Heart left ventricle (tissue), 16 donors: ENCODE measurements around the gene CDK10. TPM values are rescaled to one million over a fixed set of nuclear protein-coding genes. Genes with fewer than 3 reads are reported as not detected.
"Not testable (repeated sequence)": the region's sequence is repeated elsewhere in the genome, so short reads cannot be mapped to it uniquely, and the experiment has no call there.

Source experiments
- ATAC-seq, 4 donors: fragments of 200-7000 bp; cut with Tn5 transposase; one replicate each; pipeline ENCODE4 v1.9.1; 2020 to 2022; ENCODE audit warnings: moderate library complexity in 4 of 4, mild to moderate bottlenecking in 3 of 4, moderate number of reproducible peaks in 1 of 4
- DNase-seq, 5 donors: peaks; one replicate each; pipeline ENCODE4 v3.0.0-alpha.2; 2020
- H3K27ac ChIP-seq, 12 donors: fragments of 200-600 bp; sonication (generic) in 4 of 12; one replicate each; pipeline versions ENCODE4 v1.5.0 to v1.8.0; 2016 to 2022; ENCODE audit warnings: mild to moderate bottlenecking in 2 of 12
- H3K27me3 ChIP-seq, 9 donors: fragments of 200-600 bp; sonication (generic) in 2 of 9; one replicate each; pipeline versions ENCODE4 v1.5.1 to v1.8.0; 2016 to 2022; ENCODE audit warnings: mild to moderate bottlenecking in 3 of 9
- H3K36me3 ChIP-seq, 9 donors: fragments of 200-600 bp; sonication (generic) in 2 of 9; one replicate each; pipeline versions ENCODE4 v1.5.0 to v1.8.0; 2018 to 2022; ENCODE audit warnings: mild to moderate bottlenecking in 2 of 9
- H3K4me1 ChIP-seq, 12 donors: fragments of 200-600 bp; sonication (generic) in 4 of 12; one replicate each; pipeline versions ENCODE4 v1.5.0 to v1.8.0; 2016 to 2022; ENCODE audit warnings: mild to moderate bottlenecking in 3 of 12
- H3K4me3 ChIP-seq, 12 donors: fragments of 200-600 bp; sonication (generic) in 4 of 12; one replicate each; pipeline versions ENCODE4 v1.5.0 to v1.8.0; 2017 to 2022; ENCODE audit warnings: mild to moderate bottlenecking in 9 of 12, moderate library complexity in 4 of 12
- H3K9me3 ChIP-seq, 12 donors: fragments of 200-600 bp; sonication (generic) in 4 of 12; one replicate each; pipeline versions ENCODE4 v1.5.0 to v1.8.0; 2016 to 2022; ENCODE audit warnings: mild to moderate bottlenecking in 1 of 12
- POLR2A ChIP-seq, 2 donors: fragments of 450-650 bp; IDR thresholded peaks; one replicate each; pipeline ENCODE4 v1.6.1; 2017; ENCODE audit warnings: antibody characterized with exemption in 2 of 2, mild to moderate bottlenecking in 2 of 2, moderate library complexity in 2 of 2
- WGBS, 4 donors: extraction: QIAGEN DNeasy Blood & Tissue Kit in 2 of 4; methylation state at CpG; one replicate each; pipeline versions ENCODE4 v1.1.5 to v1.1.7; 2013 to 2018; 5-methylcytosine and 5-hydroxymethylcytosine counted together
- intact Hi-C, 10 donors: fragments of 100-400 bp; cut with DNase I; formaldehyde crosslinking; loops; one replicate each; pipeline versions ENCODE4 v1.11.1 to v1.14.2; 2022
- polyA plus RNA-seq, 2 donors: library from polyadenylated mRNA; stranded (reverse); fragments of 200-250 nt; gene quantifications; one replicate each; pipeline ENCODE4 v1.2.3, GENCODE V29; 2013
- total RNA-seq, 9 donors: library from RNA; depleted of rRNA in 2 of 9; stranded (reverse); fragments of >200 nt in 2 of 9; fragmentation: NEBNext Ultra II Directional in 3 of 9; extraction: Animal tissue kit (Norgen Biotek cat#: 25700) in 3 of 9; gene quantifications; one replicate each; pipeline versions ENCODE4 v1.1.0 to v1.2.4, GENCODE V29; 2016 to 2023
- TF ChIP-seq, protein P1 (sequence below), 12 donors: fragments of 200-600 bp; sonication (generic) in 4 of 12; IDR thresholded peaks; one replicate each; pipeline versions ENCODE4 v1.5.0 to v1.8.0; 2018 to 2022; ENCODE audit warnings: antibody characterized with exemption in 12 of 12, mild to moderate bottlenecking in 5 of 12
- donor health status: ischemic (EF 13 %, LVEDD 7.1; RV severe dilation, severe dysfunction).
- donor health status: healthy with polysubstance abuse.
- donor health status: DM: no; HTN: yes; CAD: no.
- donor health status: DM: no; HTN: no; CAD: no.
- donor health status: ischemic (EF 25% LVEDD 6.9; RV normal size, moderate dysfunction).
- donor health status: ischemic (EF 25% LVEDD 5.7; RV mildly dilated, moderate dysfunction).
- donor health status: healthy.
- donor health status: DM: yes; HTN: yes; CAD: no.
- donor health status: ischemic (EF 35%, LVEDD 5.7; RV mildly dilated, moderate dysfunction).
- donor health status: nonischemic (EF 11% LVEDD 7.7; RV severe dilation, severe dysfunction).
- donor health status: DM: yes; HTN: yes; CAD: no.
- donor health status: PGD.
- donor health status: ischemic (EF 29% LVEDD 5.4; RV normal size, mild dysfunction).
- donor health status: nonischemic (EF 23%, LVEDD 6.1; RV moderate dilation, normal function).

The CDK10 gene
- total and polyA plus RNA-seq, 11 donors = 16.1 to 31.4 (median 21.5) TPM

DNA sequence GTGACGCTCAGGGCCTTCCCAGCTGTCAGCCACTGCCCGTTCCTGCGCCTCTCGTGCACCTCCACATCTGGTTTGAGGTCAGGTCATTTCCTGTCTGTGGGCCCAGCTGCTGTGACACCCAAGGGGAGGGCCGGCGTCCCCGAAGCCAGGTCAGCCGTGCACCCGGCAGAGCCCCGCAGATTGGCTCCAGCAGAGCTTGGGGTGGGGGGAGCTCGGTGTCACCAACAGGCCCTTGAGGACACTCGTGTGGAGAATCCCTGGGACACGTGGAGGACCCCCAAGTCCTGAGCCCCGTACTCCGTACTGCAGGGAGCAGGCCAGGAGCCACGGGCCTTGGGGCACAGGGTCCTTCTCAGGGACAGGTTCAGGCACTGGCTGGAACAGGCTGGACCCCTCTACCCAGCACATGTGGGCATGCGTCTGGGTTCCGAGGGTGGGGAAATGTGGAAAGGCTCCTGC is 10.2 kb downstream of the CDK10 start:
- DNase-seq = no peak
- WGBS, 4 donors = 75 to 83% (median 78%) methylated on average over 7 to 18 of the region's 18 CpGs
- intact Hi-C loops = no loop called here
- Histone ChIP-seq H3K4me1 (peaks cover 6 to 26% (median 17%) of the 10 kb centered on the region in 12 donors), H3K27ac (no peak overlapping the region), H3K4me3 (no peak overlapping the region), H3K36me3 (peaks cover 0 to 51% (median 31%) of the 10 kb centered on the region in 9 donors), H3K27me3 (no peaks in the 10 kb centered on the region), H3K9me3 (no peaks in the 10 kb centered on the region)
- no peak for TF ChIP-seq POLR2A (IDR thresholded peaks at IDR 0.05)
- TF ChIP-seq, protein P1, sequence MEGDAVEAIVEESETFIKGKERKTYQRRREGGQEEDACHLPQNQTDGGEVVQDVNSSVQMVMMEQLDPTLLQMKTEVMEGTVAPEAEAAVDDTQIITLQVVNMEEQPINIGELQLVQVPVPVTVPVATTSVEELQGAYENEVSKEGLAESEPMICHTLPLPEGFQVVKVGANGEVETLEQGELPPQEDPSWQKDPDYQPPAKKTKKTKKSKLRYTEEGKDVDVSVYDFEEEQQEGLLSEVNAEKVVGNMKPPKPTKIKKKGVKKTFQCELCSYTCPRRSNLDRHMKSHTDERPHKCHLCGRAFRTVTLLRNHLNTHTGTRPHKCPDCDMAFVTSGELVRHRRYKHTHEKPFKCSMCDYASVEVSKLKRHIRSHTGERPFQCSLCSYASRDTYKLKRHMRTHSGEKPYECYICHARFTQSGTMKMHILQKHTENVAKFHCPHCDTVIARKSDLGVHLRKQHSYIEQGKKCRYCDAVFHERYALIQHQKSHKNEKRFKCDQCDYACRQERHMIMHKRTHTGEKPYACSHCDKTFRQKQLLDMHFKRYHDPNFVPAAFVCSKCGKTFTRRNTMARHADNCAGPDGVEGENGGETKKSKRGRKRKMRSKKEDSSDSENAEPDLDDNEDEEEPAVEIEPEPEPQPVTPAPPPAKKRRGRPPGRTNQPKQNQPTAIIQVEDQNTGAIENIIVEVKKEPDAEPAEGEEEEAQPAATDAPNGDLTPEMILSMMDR (IDR thresholded peaks at IDR 0.05) = no peak
- no peak for ATAC-seq

DNA sequence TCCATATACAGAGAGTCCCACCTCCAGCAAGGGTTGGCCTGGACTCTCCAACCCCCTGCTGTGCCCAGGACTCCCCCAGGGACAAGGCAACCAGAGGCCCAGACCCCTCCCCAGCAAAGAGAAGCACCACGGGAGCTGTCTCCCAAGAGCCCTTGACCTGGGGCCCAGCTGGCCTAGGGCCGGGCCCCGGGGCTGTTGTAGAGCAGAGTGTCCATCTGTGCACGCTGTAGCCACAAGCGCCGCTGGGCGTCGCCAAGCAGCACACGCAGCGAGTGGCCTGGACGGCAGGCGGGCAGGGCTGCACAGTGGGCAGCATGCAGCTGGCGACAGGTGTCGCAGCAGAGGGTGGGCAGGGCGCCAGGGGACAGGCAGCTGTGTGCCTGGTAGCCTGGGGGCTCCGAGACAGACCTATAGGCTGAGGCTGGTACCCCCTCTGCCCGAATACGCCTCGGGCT is 10.7 kb downstream of the CDK10 start:
- Histone ChIP-seq H3K27ac (no peak overlapping the region), H3K27me3 (no peaks in the 10 kb centered on the region), H3K36me3 (peaks cover 0 to 46% (median 26%) of the 10 kb centered on the region in 9 donors), H3K9me3 (no peaks in the 10 kb centered on the region), H3K4me1 (peaks cover 6 to 26% (median 21%) of the 10 kb centered on the region in 12 donors), H3K4me3 (no peak overlapping the region)
- ATAC-seq (no peak), DNase-seq (peak in 1 of 5 donors; percentile 32)
- intact Hi-C loops = no loop called here
- TF ChIP-seq POLR2A (IDR thresholded peaks at IDR 0.05) = no peak
- TF ChIP-seq, protein P1 (IDR thresholded peaks at IDR 0.05) = no peak
- 93 to 100% (median 94%) methylated on average over 1 to 19 of the region's 19 CpGs for WGBS, 4 donors

DNA sequence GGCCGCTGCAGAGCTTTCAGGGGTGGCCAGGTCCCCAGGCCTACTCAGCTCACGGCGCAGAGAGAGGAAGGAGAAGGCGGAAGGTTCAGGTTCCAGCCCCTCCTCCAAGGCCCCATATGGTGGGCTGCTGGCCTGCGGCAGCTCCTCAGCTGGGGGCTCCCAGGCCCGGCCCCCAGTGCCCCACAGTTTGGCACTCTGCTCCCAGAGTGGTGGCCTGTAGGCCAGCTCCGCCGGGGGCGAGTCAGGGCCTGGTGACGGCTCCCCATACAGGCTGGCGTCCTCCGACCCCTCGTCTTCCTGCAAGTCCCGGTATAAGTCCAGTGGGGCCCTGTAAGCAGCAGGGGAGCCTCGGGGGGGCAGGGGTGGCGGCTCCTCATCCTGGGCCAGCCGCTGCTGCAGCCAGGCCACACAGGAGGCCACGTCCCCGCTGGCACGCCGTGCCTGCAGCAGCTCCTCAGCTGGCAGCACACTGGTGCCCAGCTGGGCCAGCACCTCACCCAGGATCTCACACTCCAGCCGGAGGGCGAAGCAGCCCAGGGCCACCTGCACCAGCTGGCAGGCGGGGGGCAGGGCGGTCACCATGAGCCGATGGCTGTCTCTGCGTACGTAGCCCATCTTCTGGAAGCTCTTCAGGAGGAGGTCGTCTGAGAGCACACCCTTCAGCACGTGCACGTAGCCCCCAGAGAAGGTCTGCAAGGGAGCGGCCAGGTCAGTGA is 11.3 kb downstream of the CDK10 start:
- TF ChIP-seq, protein P1 (IDR thresholded peaks at IDR 0.05) = no peak
- no peak for TF ChIP-seq POLR2A (IDR thresholded peaks at IDR 0.05)
- DNase-seq (peak in 1 of 5 donors; percentile 29), ATAC-seq (no peak)
- WGBS, 4 donors = 84 to 92% (median 87%) methylated on average over 8 to 32 of the region's 32 CpGs
- intact Hi-C loops = no loop called here
- no peak overlapping the region for H3K4me3 ChIP-seq
- no peak overlapping the region for H3K27ac ChIP-seq
- H3K4me1 ChIP-seq = peaks cover 6 to 27% (median 21%) of the 10 kb centered on the region in 12 donors
- H3K9me3 ChIP-seq = no peaks in the 10 kb centered on the region
- H3K27me3 ChIP-seq = no peaks in the 10 kb centered on the region
- H3K36me3 ChIP-seq = peaks cover 0 to 42% (median 21%) of the 10 kb centered on the region in 9 donors

DNA sequence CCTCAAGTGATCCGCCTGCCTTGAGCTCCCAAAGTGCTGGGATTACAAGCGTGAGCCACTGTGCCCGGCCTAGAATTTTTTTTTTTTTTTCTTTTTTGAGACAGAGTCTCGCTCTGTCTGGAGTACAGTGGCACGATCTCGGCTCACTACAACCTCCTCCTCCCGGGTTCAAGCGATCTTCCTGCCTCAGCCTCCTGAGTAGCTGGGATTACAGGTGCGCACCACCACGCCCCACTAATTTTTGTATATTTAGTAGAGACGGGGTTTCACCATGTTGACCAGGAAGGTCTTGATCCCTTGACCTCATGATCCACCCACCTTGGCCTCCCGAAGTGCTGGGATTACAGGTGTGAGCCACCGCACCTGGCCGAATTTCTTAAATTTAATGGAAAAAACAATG is 12.2 kb downstream of the CDK10 start:
- H3K9me3 ChIP-seq, H3K27me3 ChIP-seq, H3K4me3 ChIP-seq, DNase-seq, H3K27ac ChIP-seq, ATAC-seq, intact Hi-C loops: not testable (repeated sequence)
- H3K36me3 ChIP-seq = peaks cover 0 to 34% (median 11%) of the 10 kb centered on the region in 9 donors
- H3K4me1 ChIP-seq = peaks cover 6 to 27% (median 21%) of the 10 kb centered on the region in 12 donors
- 95 to 98% (median 96%) methylated on average over 14 of the region's 14 CpGs for WGBS, 4 donors

DNA sequence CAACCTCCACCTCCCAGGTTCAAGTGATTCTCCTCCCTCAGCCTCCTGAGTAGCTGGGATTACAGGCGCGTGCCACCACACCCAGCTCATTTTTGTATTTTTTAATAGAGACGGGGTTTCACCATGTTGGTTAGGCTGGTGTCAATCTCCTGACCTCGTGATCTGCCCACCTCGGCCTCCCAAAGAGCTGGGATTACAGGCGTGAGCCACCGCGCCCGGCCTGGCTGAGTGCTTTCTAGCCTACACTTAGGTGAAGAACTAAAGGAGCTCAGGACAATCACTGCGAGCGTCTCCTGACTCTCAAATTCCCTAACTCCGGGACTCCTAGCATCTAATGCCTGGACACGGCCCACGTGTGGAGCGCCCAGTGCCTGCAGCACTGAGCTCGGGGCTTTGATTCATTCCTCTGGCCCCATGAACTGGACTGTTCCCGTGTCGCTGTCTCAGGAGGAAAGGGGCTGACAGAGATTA is 13.2 kb downstream of the CDK10 start:
- not testable (repeated sequence) for H3K9me3 ChIP-seq, H3K27me3 ChIP-seq, ATAC-seq, DNase-seq
- Histone ChIP-seq H3K27ac (peak overlapping the region in 9 of 12 donors; percentile 31 to 89 (median 74)), H3K36me3 (peaks cover 0 to 24% (median 4%) of the 10 kb centered on the region in 9 donors), H3K4me1 (peaks cover 6 to 27% (median 21%) of the 10 kb centered on the region in 12 donors), H3K4me3 (peak overlapping the region in 9 of 12 donors; percentile 63 to 89 (median 73))
- WGBS, 4 donors = 54 to 67% (median 59%) methylated on average over 15 to 18 of the region's 18 CpGs
- intact Hi-C loops = loop anchor here in 7 of 10 donors (2.0 to 10.0 kb wide), 9 partner anchors 21 to 173 kb away; partner anchors contain the start of genes VPS9D1 (in 2 of the 7), ZNF276 (in 2 of the 7), CHMP1A (in 1 of the 7) and SPATA33 (in 1 of the 7)
